Sigmoid colon (tissue), 4 donors: ENCODE measurements around the gene GSN.

ENCODE experiments used
- CTCF ChIP-seq, 4 experiments: fragments of 450-650 bp in 3 of 4; fragments of 200-600 bp in 1 of 4; IDR thresholded peaks; one replicate each; pipeline ENCODE4 v1.5.1; 2016 to 2019; ENCODE audit warnings: antibody characterized with exemption in 4 of 4, mild to moderate bottlenecking in 3 of 4, moderate library complexity in 2 of 4
- EP300 ChIP-seq, 4 donors: sonication (generic); formaldehyde crosslinking; IDR thresholded peaks; one replicate each; pipeline ENCODE4 v1.6.1; 2017; ENCODE audit warnings: antibody characterized with exemption in 4 of 4
- POLR2A ChIP-seq, 2 donors: fragments of 450-650 bp; IDR thresholded peaks; one replicate each; pipeline ENCODE4 v1.6.1; 2016; ENCODE audit warnings: antibody characterized with exemption in 2 of 2, mild to moderate bottlenecking in 2 of 2, moderate library complexity in 2 of 2
- POLR2AphosphoS5 ChIP-seq, 4 donors: sonication (generic); formaldehyde crosslinking; IDR thresholded peaks; one replicate each; pipeline ENCODE4 v1.6.1; 2017; ENCODE audit warnings: antibody characterized with exemption in 4 of 4

GRCh38 chr9:121325387-121325786 is 57.4 kb downstream of the GSN start:
- no peak for TF ChIP-seq POLR2AphosphoS5 (IDR thresholded peaks at IDR 0.05)
- no peak for TF ChIP-seq CTCF (IDR thresholded peaks at IDR 0.05)
- no peak for TF ChIP-seq POLR2A (IDR thresholded peaks at IDR 0.05)
- TF ChIP-seq EP300 (IDR thresholded peaks at IDR 0.05): no peak
